DMS 273 treated with DMSO at 0.1 percent for 48 hours (cell line): ENCODE results near the gene CCDC192.
"Not testable (repeated sequence)": the region's sequence is repeated elsewhere in the genome, so short reads cannot be mapped to it uniquely, and the experiment has no call there.

Source experiments
- DNase-seq: peaks from one replicate; lab custom pipeline; 2025; lab: John Stamatoyannopoulos, UW

The CCDC192 gene

DNA sequence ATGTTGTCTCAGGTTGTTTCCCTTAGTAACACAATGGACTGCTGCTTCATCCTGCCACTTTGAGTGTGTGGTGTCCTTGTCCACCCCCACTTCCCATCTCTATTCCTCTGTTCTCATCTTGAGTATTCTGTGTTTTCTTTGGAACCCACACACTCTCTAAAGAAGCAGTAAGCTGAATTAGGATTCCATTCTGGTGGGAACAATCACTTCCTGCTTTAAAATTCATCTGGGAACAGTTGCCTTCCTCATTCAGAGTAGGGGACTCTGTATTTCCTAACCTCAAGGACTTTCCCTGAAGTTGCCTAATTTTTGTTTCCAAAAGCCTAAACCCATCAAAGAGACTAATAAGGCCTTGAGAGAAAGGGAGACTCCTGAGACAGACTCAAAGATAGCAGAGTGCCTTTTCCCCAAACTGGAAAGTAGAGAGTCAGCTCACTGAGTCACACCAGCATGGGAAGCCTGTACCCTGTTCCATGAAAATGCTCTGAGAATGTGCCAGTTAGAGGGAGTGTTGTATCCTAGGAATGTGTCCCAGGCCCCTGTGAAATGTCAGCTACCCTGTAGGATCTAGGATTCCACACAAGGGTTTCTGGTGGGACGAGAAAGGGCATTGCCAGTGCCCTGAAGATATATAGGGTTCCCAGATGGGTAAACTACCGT, 63.6 kb downstream of the CCDC192 start:
- no peak for DNase-seq

DNA sequence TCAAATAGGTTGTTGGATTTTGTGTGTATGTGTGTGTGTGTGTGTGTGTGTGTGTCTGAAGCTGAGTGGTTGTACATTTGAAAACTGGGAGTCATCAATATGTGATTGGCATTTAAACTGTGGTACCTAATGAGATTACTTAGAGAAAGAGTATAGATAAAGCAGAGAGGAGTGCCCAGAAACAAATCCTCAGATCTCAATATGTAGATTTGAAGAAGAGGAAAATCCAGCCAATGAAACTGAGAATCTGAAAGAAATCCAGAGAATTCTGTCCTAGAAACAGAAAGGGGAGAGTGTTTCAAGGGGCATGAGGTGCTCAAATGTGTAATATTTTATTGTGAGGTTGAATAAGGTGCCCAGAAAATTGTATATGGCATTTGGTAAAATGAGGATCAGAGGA, 66.2 kb downstream of the CCDC192 start:
- no peak for DNase-seq

DNA sequence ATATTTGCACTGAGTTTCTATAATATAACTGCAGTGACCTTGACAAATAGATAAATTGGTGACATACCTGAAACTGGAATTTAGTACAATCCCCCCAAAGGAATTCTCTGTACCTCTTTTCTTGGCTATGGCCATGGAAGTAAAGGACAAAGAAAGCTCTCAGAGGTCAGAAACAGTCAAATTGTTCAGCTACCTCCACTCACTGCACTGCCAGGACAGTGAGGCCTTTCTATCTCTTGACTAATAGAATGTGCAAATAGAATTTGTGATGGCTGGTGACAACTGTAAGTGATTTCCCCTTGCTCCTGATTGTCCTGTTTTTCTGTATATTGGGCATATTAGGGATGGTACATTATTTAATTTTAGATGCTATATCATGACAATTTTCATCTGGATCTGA, 67.1 kb downstream of the CCDC192 start:
- no peak for DNase-seq

DNA sequence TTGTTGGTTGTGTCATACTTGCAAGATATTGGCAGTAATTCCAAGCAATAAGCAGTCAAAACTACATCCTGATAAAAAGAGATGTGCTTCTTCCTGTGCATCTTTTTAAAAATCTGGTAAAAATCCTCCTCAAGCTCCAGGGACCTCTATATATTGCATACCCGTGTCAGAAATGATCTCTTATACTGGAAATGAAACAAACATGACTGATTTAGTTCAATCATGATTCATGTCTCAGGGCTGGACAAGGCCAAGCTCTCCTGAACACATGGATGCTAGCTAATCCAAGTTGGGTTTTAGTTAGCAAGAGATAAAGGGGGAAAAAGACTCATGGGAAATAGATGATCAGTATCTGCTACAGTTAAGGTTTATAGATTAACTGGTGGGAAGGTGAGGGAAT, 69.3 kb downstream of the CCDC192 start:
- no peak for DNase-seq

DNA sequence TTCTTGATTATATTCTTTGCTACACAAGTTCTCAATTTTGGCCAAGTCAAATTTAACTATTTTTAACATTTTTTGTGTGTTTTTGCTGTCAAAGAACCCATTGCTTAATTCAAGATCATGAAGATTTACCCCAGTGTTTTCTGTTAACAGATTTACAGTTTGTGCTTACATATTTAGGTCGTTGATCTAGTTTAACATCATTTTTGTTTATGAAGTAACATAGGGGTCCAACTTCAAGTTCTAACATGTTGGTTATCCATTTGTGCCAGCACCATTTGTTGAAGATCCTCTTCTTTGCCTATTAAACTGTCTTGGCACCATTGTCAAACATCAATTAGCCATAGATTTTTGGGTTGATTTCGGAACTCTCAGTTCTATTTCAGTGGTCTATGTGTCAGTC, 71.0 kb downstream of the CCDC192 start:
- no peak for DNase-seq

DNA sequence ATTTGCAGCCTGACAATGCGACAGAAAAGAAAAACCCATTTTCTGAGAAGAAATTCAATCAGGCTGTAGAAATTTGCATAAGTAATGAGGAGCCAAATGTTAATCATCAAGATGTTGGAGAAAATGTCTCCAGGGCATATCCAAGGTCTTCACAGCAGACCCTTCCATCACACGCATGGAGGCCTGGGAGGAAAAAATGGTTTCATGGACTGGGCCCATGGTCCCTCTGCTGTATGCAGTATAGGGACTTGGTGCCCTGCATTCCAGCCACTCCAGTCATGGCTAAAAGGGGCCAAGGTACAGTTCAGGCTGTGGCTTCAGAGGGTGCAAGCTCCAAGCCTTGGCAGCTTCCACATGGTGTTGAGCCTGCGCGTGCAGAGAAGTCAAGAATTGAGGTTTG, 73.3 kb downstream of the CCDC192 start:
- no peak for DNase-seq

DNA sequence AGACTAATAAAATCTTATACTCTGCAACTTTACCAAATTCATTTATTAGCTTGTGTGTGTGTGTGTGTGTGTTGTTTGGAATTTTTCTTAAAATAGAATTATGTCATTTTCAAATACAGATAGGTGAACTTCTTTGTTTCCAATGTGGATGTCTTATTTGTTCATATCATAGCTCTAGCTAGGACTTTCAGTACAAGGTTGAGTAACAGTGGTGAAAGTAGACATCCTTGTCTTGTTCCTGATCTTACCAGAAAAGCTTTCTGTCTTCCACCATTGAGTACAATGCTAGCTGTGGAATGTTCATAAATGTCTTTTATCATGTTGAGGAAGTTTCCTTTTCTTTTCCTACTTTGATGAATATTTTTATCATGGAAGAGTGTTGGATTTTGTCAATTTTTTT, 74.8 kb downstream of the CCDC192 start:
- DNase-seq, result no peak

DNA sequence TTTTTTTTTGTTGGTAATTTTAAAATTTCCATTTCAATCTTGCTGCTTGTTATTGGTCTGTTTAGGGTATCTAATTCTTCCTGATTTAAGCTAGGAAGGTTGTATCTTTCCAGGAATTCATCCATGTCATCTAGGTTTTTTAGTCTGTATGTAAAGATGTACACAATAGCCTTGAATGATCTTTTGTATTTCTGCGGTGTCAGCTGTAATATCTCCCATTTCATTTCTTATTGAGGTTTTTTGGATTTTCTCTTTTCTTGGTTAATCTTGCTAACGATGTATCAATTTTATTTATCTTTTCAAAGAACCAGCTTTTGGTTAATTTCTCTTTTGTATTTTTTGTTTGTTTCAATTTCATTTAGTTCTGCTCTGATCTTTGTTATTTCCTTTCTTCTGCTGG, 79.3 kb downstream of the CCDC192 start:
- not testable (repeated sequence) for DNase-seq

DNA sequence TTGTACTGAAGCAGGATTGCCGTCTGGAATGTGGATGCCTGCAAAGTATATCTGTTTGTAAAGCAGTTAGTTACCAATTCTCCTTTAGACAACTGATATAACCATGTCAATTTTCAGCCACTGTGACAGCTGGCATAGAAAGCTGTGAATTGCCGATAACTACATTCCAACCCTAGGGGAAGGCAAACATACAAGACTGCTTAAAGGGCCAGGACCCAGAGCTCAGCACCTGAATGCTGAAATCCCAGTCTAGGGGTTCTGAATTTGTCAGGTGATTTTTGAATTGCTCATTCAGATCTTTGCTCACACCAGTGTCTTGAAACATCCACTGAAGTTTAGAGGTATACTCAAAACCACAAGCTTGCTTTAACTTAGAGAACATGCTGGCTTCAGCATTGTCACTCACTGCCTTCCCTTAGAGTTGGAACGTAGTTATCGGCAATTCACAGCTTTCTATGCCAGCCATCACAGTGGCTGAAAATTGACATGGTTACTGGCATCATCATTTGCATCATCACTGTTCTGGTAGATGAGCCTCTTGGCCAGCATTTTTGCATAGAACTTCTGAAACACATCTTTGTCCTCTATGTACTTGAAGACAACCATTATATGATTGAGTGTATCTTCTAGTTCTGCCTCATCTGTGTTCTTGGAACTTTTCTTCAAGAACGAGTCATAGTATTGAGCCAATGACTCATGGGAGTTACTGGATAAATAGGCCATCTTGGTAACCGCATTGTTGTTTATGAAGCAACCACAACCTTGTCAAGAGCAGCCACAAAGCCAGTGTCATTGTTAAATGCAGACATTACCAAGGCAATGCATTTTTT, 82.1 kb downstream of the CCDC192 start:
- DNase-seq, result no peak

DNA sequence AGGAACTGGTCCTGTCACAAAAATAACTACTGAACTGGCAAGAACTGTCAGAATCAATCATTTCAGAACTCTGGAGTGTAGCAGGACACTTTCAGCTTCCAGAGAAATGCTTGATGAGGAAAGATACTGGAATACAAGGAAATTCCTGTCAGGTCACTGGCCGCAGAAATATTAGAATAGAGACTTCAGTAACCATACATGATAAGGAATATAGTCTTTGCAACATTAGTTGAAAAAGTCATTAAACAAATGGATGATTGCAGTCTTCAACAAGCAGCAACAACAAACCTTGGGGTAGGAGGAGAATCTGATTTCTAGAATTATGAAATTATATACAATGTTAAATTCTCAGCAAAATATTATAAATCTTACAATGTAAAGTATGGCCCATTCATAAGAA, 88.2 kb downstream of the CCDC192 start:
- DNase-seq, result no peak

DNA sequence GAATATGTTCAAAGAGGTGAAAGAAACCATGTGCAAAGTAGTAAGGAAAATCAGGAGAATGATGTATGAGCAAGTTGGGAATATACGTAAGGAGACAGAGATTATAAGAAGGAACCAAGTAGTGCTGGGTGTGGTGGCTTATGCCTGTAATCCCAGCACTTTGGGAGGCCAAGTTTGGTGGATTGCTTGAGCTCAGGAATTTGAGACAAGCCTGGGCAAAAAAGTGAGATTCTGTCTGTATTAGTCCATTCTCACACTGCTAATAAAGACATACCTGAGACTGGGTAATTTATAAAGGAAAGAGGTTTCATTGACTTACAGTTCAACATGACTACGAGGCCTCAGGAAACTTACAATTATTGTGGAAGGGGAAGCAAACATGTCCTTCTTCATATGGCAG, 88.7 kb downstream of the CCDC192 start:
- not testable (repeated sequence) for DNase-seq

DNA sequence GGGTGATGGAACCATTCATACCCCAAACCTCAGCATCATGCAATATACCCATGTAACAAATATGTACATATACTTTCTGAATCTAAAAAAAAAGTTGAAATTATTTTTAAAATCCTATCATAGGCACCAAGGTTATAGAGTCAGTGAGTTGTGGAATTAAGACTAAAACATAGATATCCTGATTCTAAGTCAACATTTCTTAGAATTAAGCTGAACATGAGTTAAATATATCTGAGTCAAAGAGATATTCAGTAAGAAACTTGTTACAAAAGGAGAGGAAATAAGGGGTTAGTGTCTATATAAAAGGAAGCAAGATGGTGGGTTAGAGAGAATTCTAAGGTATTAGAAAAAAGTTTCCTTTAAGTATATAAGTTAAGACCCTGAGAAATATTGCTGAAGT, 89.9 kb downstream of the CCDC192 start:
- no peak for DNase-seq

DNA sequence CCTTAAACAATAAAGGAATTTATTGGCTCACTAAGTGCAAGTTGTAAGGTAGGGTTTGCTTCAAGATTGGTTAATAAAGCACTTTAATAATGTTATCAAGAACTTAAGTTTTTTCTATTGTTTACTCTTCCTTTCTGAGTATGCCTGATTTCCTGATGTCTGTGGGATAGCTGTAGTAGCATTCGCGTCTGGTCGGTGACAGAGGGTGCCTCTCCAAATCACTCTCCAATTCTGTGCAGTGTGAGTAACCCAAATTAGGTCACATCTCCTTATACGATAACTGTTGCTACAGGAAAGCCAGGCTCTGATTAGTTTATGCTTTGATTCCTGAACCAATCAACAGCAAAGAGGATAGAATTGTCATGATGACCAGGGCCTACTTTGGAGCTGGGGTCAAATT, 90.7 kb downstream of the CCDC192 start:
- DNase-seq, result no peak

DNA sequence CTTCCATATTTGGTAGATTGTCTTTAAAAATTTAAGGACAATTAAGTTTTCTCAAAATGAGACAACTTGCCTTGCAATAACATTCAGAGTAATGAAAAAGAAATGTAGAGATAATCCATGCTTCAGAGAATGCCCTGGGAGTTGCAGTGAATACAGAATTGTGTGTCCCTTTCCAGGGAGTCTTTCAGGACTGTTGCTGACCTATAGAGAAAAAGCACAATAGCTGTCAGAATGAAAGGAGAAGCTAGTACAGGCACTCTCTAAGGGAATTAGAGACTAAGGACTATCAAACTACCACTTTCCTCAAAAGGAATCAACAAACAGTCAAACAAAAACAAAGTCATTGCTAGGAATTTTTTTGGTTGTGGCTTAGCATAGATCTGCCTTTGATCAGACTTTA, 93.0 kb downstream of the CCDC192 start:
- DNase-seq, result no peak

DNA sequence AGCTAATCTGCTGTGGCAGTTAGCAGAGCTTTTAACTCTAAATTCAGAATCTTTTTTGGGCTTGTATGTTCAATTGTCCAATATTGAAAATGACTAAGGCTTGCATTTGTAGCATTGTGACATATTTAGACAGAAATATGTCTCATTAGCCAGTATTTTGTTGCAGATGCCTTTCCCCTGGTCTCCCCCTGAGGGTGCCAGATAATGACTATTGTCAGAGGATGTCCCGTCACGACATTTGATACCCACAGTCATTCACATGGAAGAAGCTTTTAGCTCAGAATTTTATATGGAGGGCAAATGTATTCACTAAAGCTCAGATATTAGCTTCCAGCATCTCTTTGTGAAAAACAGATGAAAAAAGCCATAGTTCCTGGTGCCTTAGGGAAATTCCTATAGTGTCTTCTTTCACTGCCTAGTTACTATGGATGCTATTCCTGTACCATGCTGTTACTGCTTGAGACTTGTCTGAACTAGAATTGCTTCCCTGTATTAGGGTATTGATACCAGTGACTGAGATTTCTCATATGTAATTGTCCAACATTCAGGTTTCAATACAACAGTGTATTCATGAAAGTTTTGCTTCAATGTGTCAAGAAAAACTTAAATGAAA, 96.2 kb downstream of the CCDC192 start:
- DNase-seq, result no peak

DNA sequence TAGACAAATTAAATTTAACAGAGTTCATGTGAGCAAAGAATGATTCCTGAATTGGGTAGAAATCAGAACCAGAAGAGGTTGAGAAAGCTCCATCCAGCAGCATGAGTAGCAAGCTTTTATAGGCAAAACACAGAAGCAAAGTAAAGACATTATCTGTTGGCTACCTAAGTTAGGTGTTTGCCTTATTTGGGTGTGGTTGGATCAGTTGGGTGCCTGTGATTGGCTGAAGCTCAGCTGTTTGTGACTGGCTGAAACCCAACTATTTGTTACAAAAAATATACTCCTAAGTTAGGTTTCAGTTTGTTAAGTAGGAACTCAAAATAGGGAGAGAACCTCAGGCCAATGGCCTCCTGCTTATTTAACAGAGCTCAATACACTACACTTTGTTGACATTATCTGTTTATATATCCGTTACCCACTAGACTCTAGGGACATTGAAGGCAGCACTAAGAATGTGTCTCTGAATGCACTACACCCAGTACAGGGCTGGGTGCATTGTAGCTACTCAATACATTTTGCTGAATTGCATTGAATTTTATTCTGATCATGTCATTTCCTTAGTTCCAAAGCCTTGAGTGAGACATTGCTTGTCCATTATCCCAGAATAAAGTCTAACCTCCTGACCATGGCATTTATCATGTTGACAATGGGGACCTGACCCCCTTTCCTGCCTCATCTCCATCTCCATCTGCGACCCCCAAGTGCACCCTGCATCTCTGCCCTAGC, 98.7 kb downstream of the CCDC192 start:
- no peak for DNase-seq

DNA sequence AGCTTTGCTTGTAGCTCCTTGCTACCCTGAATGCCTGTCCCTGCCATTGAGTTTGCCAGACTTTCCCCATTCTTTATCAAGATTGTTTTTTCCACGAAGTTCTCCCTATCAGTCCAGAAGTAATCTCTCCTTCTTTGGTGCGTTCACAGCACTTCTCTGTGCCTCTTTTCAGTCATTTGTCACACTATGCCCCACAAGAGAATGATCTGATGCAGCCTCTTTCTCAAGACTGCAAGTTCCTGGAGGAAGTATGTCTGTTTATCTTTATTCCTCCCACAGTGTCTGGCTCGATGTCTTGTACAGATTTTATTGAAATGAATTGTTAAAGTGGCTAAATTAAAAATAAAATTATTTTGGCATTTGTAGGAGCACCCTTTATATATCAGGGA, 99.3 kb downstream of the CCDC192 start:
- DNase-seq, result no peak

DNA sequence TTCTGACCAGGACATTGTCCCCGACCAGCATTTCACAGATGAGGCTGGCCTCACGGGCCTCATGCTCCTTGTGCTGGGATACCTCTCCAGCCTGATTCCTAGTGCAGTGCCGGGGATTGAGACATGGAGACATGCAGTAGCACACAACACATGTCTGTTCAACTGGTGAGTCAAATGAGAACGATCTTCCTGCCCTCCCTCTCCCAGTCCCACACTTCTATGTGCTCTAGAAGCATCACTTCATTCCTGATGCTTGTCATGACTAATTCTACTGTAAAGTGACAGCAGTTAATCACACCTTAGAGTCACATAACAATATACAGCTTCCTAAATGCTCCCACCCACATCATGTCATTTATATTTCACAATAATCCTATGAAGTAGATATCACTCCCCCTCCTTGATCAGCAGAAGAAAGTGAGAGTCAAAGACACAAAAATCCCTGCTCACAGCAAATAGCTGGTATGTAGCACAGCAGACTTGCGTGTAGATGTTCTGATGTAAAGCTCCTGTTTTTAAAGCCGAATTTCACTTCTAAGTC, 101.8 kb downstream of the CCDC192 start:
- no peak for DNase-seq

DNA sequence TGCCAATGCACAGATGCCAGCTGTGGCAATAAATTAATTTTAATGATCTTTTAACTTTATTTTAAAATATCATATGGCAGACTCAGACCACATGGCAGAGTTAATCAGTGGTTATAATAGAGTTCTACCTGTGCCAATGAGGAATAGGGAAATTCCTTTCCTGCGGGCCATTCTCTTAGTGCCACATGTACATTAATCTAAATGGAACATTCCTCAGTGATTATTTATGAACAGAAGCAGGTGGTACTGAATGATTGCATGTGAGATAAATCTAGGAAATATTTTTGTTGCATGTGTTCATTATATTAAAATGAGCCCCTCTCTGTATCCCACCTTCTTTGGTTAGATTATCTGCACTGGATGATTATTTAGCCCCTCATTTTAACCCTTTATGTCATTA, 102.3 kb downstream of the CCDC192 start:
- DNase-seq, result no peak

DNA sequence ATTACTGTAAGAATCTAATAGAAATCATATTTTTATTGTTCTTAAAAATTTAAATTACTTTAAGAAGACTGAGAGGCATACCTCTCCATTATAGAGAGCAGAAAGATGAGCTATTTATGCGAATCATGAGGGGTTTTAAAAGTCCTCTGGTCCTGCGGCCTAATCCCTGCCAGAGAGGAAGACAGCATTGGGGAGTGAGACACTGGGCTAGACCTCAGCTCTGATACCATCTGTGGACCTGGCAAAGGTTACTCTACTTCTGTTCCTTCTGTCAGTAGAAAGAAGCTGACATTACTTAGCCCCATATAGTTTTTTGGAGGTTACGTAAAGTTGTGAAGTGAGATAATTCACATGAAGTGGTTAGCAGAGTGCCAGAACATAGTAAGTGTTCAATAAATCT, 103.6 kb downstream of the CCDC192 start:
- DNase-seq, result no peak

DNA sequence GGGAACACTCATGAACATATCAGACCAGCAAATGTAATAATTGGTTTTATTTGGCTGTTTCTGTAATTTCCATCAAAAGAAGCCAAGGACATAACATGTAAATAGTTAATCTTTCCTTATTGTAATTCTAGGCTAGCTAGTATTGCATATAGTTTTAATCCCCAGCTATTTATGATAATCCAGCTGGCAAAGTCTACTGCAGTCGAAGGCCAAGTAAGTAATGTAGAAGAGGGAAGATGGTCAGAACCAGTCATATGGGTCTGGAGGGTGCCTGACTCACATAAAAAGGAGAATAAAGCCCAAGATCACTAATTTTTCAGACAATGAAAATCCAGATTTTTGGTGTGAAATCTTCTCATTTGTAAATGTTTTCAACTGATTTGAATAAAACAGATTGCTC, 106.3 kb downstream of the CCDC192 start:
- DNase-seq, result no peak

DNA sequence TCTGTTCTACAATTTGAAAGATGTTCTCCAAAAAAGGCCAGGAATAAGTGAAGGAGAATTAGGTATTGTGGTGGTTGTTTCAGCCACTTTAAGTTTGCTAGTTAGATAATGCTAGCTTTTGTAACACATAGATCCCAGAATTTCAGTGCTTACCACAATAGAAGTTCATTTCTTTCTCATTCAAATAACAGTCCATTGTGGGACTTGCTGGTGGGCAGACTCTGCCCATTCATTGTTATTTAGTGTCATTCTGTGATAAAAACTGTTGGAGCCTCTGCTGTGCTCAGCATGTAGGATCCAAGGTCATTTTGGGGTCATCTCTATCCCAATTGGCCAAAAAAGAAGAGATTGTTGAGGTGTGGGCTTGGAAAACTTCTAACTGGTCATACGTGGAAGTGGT, 106.8 kb downstream of the CCDC192 start:
- no peak for DNase-seq
